Smooth muscle cell (in vitro differentiated cells): ENCODE measurements around the gene CDC25B. TPM values are rescaled to one million over a fixed set of nuclear protein-coding genes. Genes with fewer than 3 reads are reported as not detected.
"Not testable (repeated sequence)": the region's sequence is repeated elsewhere in the genome, so short reads cannot be mapped to it uniquely, and the experiment has no call there.

Source experiments
- DNase-seq: peaks from one replicate; lab custom pipeline; 2025; ENCODE audit not compliant: unreplicated experiment; lab: John Stamatoyannopoulos, UW
- H2AFZ ChIP-seq: fragments of 200-600 bp; sonication (generic); 2 replicates; pipeline ENCODE4 v1.6.0; 2016; ENCODE audit warnings: antibody characterized with exemption, low read depth, mild to moderate bottlenecking
- H3F3A ChIP-seq: fragments of 200-600 bp; sonication (generic); 2 replicates; pipeline ENCODE4 v1.6.0; 2017; ENCODE audit warnings: antibody characterized with exemption, low read depth
- H3K27ac ChIP-seq: fragments of 200-600 bp; sonication (generic); 2 replicates; pipeline ENCODE4 v1.5.1; 2016; ENCODE audit warnings: low read depth, mild to moderate bottlenecking
- H3K27me3 ChIP-seq: fragments of 200-600 bp; sonication (generic); 2 replicates; pipeline ENCODE4 v1.6.1; 2016; ENCODE audit warnings: low read depth, mild to moderate bottlenecking
- H3K36me3 ChIP-seq: fragments of 200-600 bp; sonication (generic); 2 replicates; pipeline ENCODE4 v1.5.1; 2016; ENCODE audit warnings: low read depth
- H3K4me1 ChIP-seq: fragments of 200-600 bp; sonication (generic); 2 replicates; pipeline ENCODE4 v1.5.1; 2016; ENCODE audit warnings: low read depth
- H3K4me2 ChIP-seq: fragments of 200-600 bp; sonication (generic); 2 replicates; pipeline ENCODE4 v1.6.0; 2016; ENCODE audit warnings: mild to moderate bottlenecking
- H3K4me3 ChIP-seq: fragments of 200-600 bp; sonication (generic); 2 replicates; pipeline ENCODE4 v1.5.1; 2016; ENCODE audit warnings: mild to moderate bottlenecking
- H3K79me2 ChIP-seq: fragments of 200-600 bp; sonication (generic); 2 replicates; pipeline ENCODE4 v1.6.0; 2016; ENCODE audit warnings: low read depth, mild to moderate bottlenecking
- H3K9ac ChIP-seq: fragments of 200-600 bp; sonication (generic); 2 replicates; pipeline ENCODE4 v1.6.0; 2016; ENCODE audit warnings: low read depth
- H3K9me3 ChIP-seq: fragments of 200-600 bp; sonication (generic); replicated peaks from 2 replicates; pipeline ENCODE4 v1.5.1; 2016; ENCODE audit warnings: low read depth
- H4K20me1 ChIP-seq: fragments of 200-600 bp; sonication (generic); 2 replicates; pipeline ENCODE4 v1.6.0; 2016; ENCODE audit warnings: low read depth
- WGBS: methylation state at CpG from one replicate; pipeline ENCODE4 v1.1.7; 2016; ENCODE audit warnings: low lambda C conversion rate; 5-methylcytosine and 5-hydroxymethylcytosine counted together
- polyA plus RNA-seq: library from polyadenylated mRNA; unstranded; fragments of >200 nt; fragmentation: Nextera tagmentation; extraction: Ambion mirVana; gene quantifications from 2 replicates; pipeline ENCODE4 v1.2.1, GENCODE V29; 2016
- total RNA-seq: library from RNA; depleted of rRNA; stranded (reverse); fragments of >200 nt; gene quantifications from 2 replicates; pipeline ENCODE4 v1.2.3, GENCODE V29; 2014
- TF ChIP-seq, protein P1 (sequence below): fragments of 200-600 bp; sonication (generic); IDR thresholded peaks from 2 replicates; pipeline ENCODE4 v1.5.1; 2017; ENCODE audit warnings: borderline replicate concordance, mild to moderate bottlenecking, antibody characterized with exemption; ENCODE audit not compliant: insufficient read depth, poor library complexity, severe bottlenecking

Gene CDC25B
- total and polyA plus RNA-seq, 2 experiments from 2014 or later, result 14.7 to 14.8 TPM

DNA sequence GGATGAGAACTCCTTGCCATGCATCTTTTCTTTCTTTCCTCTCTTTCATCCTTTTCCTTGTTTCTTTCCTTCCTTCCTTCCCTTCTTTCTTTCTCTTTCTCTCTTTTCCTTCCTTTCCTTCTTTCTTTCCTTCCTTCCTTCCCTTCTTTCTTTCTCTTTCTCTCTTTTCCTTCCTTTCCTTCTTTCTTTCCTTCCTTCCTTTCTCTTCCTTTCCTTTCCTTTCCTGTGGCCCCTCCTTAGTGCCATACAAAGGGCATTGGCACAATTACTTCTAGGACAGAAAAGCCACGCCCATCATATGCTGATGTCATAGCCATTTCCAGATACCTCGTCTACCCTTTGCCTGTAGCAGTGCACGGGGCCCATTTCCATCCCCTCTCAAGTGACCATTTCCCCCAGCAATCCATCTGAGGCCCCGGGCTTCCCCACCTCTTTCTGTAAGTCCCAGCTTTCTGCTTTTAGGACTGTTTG is 7.4 kb upstream of the CDC25B start:
- Histone ChIP-seq H3K27ac (no peak overlapping the region), H3K9ac (no peak overlapping the region)
- WGBS, result 63% methylated on average over 4 of the region's 4 CpGs

DNA sequence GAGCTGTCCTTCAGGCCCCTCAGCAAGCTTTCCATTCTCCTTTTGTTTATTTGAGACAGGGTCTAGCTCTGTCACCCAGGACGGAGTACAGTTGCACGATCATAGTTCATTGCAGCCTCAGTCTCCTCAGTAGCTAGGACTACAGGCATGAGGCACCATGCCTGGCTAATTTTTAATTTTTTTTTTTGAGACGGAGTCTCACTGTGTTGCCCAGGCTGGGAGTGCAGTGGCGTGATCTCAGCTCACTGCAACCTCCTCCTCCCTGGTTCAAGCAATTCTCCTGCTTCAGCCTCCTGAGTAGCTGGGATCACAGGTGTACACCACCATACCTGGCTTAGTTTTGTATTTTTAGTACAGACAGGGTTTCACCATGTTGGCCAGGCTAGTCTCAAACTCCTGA is 6.9 kb upstream of the CDC25B start:
- H3K27ac ChIP-seq, H3K4me1 ChIP-seq, DNase-seq, H3F3A ChIP-seq, H3K9ac ChIP-seq, H3K9me3 ChIP-seq, H3K36me3 ChIP-seq, H3K27me3 ChIP-seq, H3K4me3 ChIP-seq, H2AFZ ChIP-seq, H3K4me2 ChIP-seq: not testable (repeated sequence)
- Histone ChIP-seq H4K20me1 (peaks cover 19% of the 10 kb centered on the region), H3K79me2 (peaks cover 16% of the 10 kb centered on the region)
- 81% methylated on average over 4 of the region's 4 CpGs for WGBS

More for the DNA sequence above, 7.4 kb upstream of the CDC25B start:
- Histone ChIP-seq H3F3A (peaks cover 3% of the 10 kb centered on the region), H3K36me3 (no peaks in the 10 kb centered on the region), H2AFZ (no peak overlapping the region), H3K4me3 (no peak overlapping the region), H3K9me3 (no peaks in the 10 kb centered on the region), H3K79me2 (peaks cover 21% of the 10 kb centered on the region), H3K27me3 (no peaks in the 10 kb centered on the region), H4K20me1 (peaks cover 24% of the 10 kb centered on the region), H3K4me2 (no peak overlapping the region), H3K4me1 (peaks cover 5% of the 10 kb centered on the region)
- TF ChIP-seq, protein P1, sequence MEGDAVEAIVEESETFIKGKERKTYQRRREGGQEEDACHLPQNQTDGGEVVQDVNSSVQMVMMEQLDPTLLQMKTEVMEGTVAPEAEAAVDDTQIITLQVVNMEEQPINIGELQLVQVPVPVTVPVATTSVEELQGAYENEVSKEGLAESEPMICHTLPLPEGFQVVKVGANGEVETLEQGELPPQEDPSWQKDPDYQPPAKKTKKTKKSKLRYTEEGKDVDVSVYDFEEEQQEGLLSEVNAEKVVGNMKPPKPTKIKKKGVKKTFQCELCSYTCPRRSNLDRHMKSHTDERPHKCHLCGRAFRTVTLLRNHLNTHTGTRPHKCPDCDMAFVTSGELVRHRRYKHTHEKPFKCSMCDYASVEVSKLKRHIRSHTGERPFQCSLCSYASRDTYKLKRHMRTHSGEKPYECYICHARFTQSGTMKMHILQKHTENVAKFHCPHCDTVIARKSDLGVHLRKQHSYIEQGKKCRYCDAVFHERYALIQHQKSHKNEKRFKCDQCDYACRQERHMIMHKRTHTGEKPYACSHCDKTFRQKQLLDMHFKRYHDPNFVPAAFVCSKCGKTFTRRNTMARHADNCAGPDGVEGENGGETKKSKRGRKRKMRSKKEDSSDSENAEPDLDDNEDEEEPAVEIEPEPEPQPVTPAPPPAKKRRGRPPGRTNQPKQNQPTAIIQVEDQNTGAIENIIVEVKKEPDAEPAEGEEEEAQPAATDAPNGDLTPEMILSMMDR, result no peak
- DNase-seq, result no peak

DNA sequence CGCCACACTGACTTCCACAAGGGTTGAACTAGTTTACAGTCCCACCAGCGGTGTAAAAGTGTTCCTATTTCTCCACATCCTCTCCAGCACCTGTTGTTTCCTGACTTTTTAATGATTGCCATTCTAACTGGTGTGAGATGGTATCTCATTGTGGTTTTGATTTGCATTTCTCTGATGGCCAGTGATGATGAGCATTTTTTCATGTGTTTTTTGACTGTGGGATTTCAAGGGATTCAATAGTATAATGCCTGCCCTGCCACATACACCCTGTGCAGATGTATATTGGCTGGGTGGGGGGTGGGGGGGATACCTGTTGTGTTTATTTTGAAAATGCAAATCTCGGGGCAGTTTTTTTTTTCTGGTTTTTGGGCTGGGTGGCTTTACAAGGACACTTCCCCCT is 1.9 kb upstream of the CDC25B start:
- 91% methylated on average over 3 of the region's 3 CpGs for WGBS
- not testable (repeated sequence) for H3K4me2 ChIP-seq, H3K4me3 ChIP-seq, H3K79me2 ChIP-seq, H3K9me3 ChIP-seq, H4K20me1 ChIP-seq, H2AFZ ChIP-seq, H3K27me3 ChIP-seq, H3K9ac ChIP-seq, H3F3A ChIP-seq, DNase-seq, H3K36me3 ChIP-seq, H3K27ac ChIP-seq
- peaks cover 14% of the 10 kb centered on the region for H3K4me1 ChIP-seq

DNA sequence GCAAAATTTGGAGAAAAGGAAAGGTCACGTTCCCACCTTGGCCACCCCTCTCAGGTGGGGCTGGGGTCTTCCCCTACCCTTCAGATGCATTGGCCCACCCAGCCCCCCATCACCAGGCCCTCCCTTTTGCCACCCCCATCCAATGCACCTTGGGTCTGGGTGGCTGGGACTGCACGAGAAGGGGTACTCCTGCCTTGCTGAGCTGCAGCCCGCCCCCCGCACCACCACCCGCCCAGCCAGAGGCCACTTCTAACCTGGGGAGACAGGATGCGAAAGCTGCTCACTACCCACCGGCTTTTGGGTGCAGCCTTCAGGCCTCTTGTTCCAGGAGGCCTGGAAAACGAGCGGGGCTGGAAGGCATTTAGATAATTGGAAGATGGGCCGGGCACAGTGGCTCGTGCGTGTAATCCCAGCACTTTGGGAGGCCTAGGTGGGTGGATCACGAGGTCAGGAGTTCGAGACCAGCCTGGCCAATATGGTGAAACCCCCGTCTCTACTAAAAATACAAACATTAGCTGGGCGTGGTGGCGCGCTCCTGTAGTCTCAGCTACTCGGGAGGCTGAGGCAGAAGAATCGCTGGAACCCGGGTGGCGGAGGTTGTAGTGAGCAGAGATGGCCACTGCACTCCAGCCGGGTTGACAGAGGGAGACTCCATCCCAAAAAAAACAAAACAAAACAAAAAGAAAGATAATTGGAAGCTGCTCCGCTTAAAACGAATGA is 1.2 kb upstream of the CDC25B start:
- H3K4me2 ChIP-seq, result peak overlapping the region; percentile 94
- H2AFZ ChIP-seq, result no peak overlapping the region
- H3K4me1 ChIP-seq, result peaks cover 18% of the 10 kb centered on the region
- no peak for DNase-seq
- H3K27me3 ChIP-seq, result no peaks in the 10 kb centered on the region
- TF ChIP-seq, protein P1, result no peak
- H3K9me3 ChIP-seq, result no peaks in the 10 kb centered on the region
- H3K27ac ChIP-seq, result no peak overlapping the region
- no peaks in the 10 kb centered on the region for H3K79me2 ChIP-seq
- H4K20me1 ChIP-seq, result peaks cover 5% of the 10 kb centered on the region
- H3K9ac ChIP-seq, result no peak overlapping the region
- H3F3A ChIP-seq, result no peaks in the 10 kb centered on the region
- no peaks in the 10 kb centered on the region for H3K36me3 ChIP-seq
- WGBS, result 88% methylated on average over 25 of the region's 25 CpGs
- peak overlapping the region; percentile 73 for H3K4me3 ChIP-seq
